Keratinocyte (primary cell): ENCODE measurements around the gene C16orf96. TPM values are rescaled to one million over a fixed set of nuclear protein-coding genes. Genes with fewer than 3 reads are reported as not detected.

ENCODE experiments used
- DNase-seq: peaks from one replicate; pipeline ENCODE4 v3.0.0-alpha.2; 2011; ENCODE audit warnings: low read depth, missing footprints, low spot score
- FAIRE-seq: peaks from 2 replicates; lab custom pipeline; 2011; peaks lifted over from hg19 to GRCh38; lab: Jason Lieb, UNC
- H2AFZ ChIP-seq: 2 replicates; pipeline ENCODE4 v1.6.0; 2012; ENCODE audit warnings: low read length, control low read depth, inconsistent platforms; ENCODE audit not compliant: control insufficient read depth
- H3K27ac ChIP-seq: 2 replicates; pipeline ENCODE4 v1.5.1; 2011; ENCODE audit warnings: low read length; ENCODE audit not compliant: control insufficient read depth, insufficient read depth
- H3K27me3 ChIP-seq: 3 replicates; pipeline ENCODE4 v1.6.0; 2011; ENCODE audit warnings: low read length; ENCODE audit not compliant: control insufficient read depth, insufficient read depth; ENCODE audit errors: extremely low read depth
- H3K36me3 ChIP-seq, 2 experiments: 2 replicates in 1 of 2; 3 replicates in 1 of 2; pipeline ENCODE4 v1.5.1; 2011; ENCODE audit warnings: low read length in 2 of 2, mild to moderate bottlenecking in 1 of 2; ENCODE audit not compliant: control insufficient read depth in 2 of 2, insufficient read depth in 2 of 2; ENCODE audit errors: extremely low read depth in 1 of 2
- H3K4me1 ChIP-seq: 3 replicates; pipeline ENCODE4 v1.5.1; 2011; ENCODE audit warnings: low read length; ENCODE audit not compliant: control insufficient read depth, insufficient read depth; ENCODE audit errors: extremely low read depth
- H3K4me2 ChIP-seq: 3 replicates; pipeline ENCODE4 v1.6.0; 2011; ENCODE audit warnings: low read depth, low read length; ENCODE audit not compliant: control insufficient read depth, insufficient read depth; ENCODE audit errors: extremely low read depth
- H3K4me3 ChIP-seq, 3 experiments: fragments of 200-600 bp in 1 of 3; sonication (generic) in 1 of 3; 2 replicates in 2 of 3; 3 replicates in 1 of 3; pipeline ENCODE4 v1.5.1; 2011 to 2016; ENCODE audit warnings: low read length in 3 of 3, mild to moderate bottlenecking in 3 of 3, control low read depth in 2 of 3, inconsistent platforms in 1 of 3, low read depth in 1 of 3, mixed read lengths in 1 of 3, mixed run types in 1 of 3, moderate library complexity in 1 of 3; ENCODE audit not compliant: control insufficient read depth in 2 of 3, insufficient read depth in 2 of 3; ENCODE audit errors: extremely low read depth in 1 of 3
- H3K79me2 ChIP-seq: 2 replicates; pipeline ENCODE4 v1.6.0; 2012; ENCODE audit warnings: low read length; ENCODE audit not compliant: control insufficient read depth, insufficient read depth
- H3K9ac ChIP-seq: 3 replicates; pipeline ENCODE4 v1.6.0; 2011; ENCODE audit warnings: low read length; ENCODE audit not compliant: control insufficient read depth, insufficient read depth; ENCODE audit errors: extremely low read depth
- H3K9me1 ChIP-seq: 3 replicates; pipeline ENCODE4 v1.6.0; 2011; ENCODE audit warnings: low read length; ENCODE audit not compliant: control insufficient read depth, insufficient read depth; ENCODE audit errors: extremely low read depth
- H3K9me3 ChIP-seq: 2 replicates; pipeline ENCODE4 v1.5.1; 2012; ENCODE audit warnings: low read depth, low read length; ENCODE audit not compliant: control insufficient read depth
- H4K20me1 ChIP-seq: 3 replicates; pipeline ENCODE4 v1.6.0; 2011; ENCODE audit warnings: low read length; ENCODE audit not compliant: control insufficient read depth, insufficient read depth; ENCODE audit errors: extremely low read depth
- EZH2 ChIP-seq: IDR thresholded peaks from one replicate; pipeline ENCODE4 v1.6.1; 2012; ENCODE audit warnings: inconsistent platforms, mild to moderate bottlenecking, low read length, moderate library complexity
- dilution Hi-C: fragments of 300-500 bp; cut with MboI; formaldehyde crosslinking; loops from one replicate; pipeline ENCODE4 v1.7.0; 2020; ENCODE audit warnings: low sequenced_read_pairs; ENCODE audit not compliant: extremely low pct_ligation_motif_present
- polyA plus RNA-seq, 5 experiments: library from polyadenylated mRNA; depleted of rRNA in 3 of 5; stranded (reverse) in 3 of 5; stranded (forward) in 1 of 5; unstranded in 1 of 5; fragments of >200 nt; gene quantifications; 1 replicate in 1 of 5; 2 replicates in 3 of 5; 3 replicates in 1 of 5; pipeline versions ENCODE4 v1.2.1 to v1.2.3, GENCODE V29; 2011 to 2012; ENCODE audit warnings: missing spikeins in 2 of 5, low read depth in 1 of 5, low replicate concordance in 1 of 5
- TF ChIP-seq, protein P1 (sequence below), 3 experiments: IDR thresholded peaks in 1 of 3; conservative IDR thresholded peaks in 1 of 3; optimal IDR thresholded peaks in 1 of 3; 2 replicates in 2 of 3; 3 replicates in 1 of 3; pipeline versions ENCODE3 to v1.5.1; 2011; ENCODE audit warnings: low read length in 3 of 3, mild to moderate bottlenecking in 3 of 3, moderate library complexity in 2 of 3, control low read depth in 1 of 3, inconsistent platforms in 1 of 3; ENCODE audit not compliant: insufficient read depth in 2 of 3; ENCODE audit errors: extremely low read depth in 1 of 3

Gene C16orf96
- polyA plus RNA-seq, 1 donor (not counting 4 experiments of a cell fraction or from before 2014, with no cell fraction given), result not detected

DNA sequence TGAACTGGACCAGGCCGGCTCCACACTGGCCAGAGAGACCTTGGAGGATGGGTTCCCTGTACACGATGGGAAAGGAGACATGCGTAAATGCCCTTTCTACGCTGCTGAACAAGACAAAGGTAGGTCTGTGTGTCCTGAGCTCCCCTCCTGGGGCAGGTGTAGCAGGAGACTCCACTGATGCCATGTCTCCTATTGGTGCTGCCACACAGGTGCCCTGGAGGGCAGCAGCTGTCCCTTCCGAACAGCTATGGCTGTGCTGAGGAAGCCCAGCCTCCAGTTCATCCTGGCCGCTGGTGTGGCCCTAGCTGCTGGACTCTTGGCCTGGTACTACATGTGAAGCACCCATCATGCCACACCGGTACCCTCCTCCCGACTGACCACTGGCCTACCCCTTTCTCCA, 46.7 kb upstream of the C16orf96 start:
- H3K4me1 ChIP-seq, result peaks cover 8% of the 10 kb centered on the region
- H3K4me2 ChIP-seq, result no peak overlapping the region
- no peak overlapping the region for H2AFZ ChIP-seq
- no peak overlapping the region for H3K9ac ChIP-seq
- dilution Hi-C loops, result no loop called here
- no peak overlapping the region for H3K27ac ChIP-seq
- H3K9me3 ChIP-seq, result no peaks in the 10 kb centered on the region
- H3K79me2 ChIP-seq, result peaks cover 39% of the 10 kb centered on the region
- no peak for FAIRE-seq
- H3K27me3 ChIP-seq, result no peaks in the 10 kb centered on the region
- H3K36me3 ChIP-seq, result peaks cover 55 to 59% of the 10 kb centered on the region in 2 experiments
- TF ChIP-seq, protein P1, sequence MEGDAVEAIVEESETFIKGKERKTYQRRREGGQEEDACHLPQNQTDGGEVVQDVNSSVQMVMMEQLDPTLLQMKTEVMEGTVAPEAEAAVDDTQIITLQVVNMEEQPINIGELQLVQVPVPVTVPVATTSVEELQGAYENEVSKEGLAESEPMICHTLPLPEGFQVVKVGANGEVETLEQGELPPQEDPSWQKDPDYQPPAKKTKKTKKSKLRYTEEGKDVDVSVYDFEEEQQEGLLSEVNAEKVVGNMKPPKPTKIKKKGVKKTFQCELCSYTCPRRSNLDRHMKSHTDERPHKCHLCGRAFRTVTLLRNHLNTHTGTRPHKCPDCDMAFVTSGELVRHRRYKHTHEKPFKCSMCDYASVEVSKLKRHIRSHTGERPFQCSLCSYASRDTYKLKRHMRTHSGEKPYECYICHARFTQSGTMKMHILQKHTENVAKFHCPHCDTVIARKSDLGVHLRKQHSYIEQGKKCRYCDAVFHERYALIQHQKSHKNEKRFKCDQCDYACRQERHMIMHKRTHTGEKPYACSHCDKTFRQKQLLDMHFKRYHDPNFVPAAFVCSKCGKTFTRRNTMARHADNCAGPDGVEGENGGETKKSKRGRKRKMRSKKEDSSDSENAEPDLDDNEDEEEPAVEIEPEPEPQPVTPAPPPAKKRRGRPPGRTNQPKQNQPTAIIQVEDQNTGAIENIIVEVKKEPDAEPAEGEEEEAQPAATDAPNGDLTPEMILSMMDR (optimal IDR thresholded peaks at IDR 0.05 in 1 of 3, IDR thresholded peaks at IDR 0.05 in 1 of 3, conservative IDR thresholded peaks at IDR 0.05 in 1 of 3; ENCODE audit: extremely low read depth in 1 of 3, insufficient read depth in 2 of 3, low read length in 3 of 3), result no peak
- TF ChIP-seq EZH2, result no peak
- H3K4me3 ChIP-seq, result no peak overlapping the region
- peaks cover 14% of the 10 kb centered on the region for H4K20me1 ChIP-seq
- no peak for DNase-seq
- no peaks in the 10 kb centered on the region for H3K9me1 ChIP-seq

DNA sequence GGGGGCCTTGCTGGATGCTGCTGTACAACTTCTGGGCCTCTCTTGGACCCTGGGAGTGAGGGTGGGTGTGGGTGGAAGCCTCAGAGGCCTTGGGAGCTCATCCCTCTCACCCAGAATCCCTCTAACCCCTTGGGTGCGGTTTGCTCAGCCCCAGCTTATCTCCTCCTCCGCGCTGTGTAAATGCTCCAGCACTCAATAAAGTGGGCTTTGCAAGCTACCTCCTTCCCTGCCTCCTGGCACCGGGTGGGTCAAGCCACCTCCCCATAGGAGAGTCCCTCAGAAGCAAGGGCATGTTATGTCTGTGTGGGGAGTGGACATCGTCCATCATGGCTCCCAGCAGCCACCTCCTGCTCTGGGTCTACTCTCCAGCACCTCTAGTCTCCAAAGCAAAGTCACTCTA, 46.0 kb upstream of the C16orf96 start:
- Histone ChIP-seq H3K36me3 (peaks cover 55 to 59% of the 10 kb centered on the region in 2 experiments), H3K4me1 (peaks cover 8% of the 10 kb centered on the region), H3K79me2 (peaks cover 39% of the 10 kb centered on the region), H3K9me1 (no peaks in the 10 kb centered on the region), H3K9ac (no peak overlapping the region), H3K4me2 (no peak overlapping the region), H3K27me3 (no peaks in the 10 kb centered on the region), H3K27ac (no peak overlapping the region), H4K20me1 (peaks cover 14% of the 10 kb centered on the region), H2AFZ (no peak overlapping the region), H3K9me3 (no peaks in the 10 kb centered on the region), H3K4me3 (no peak overlapping the region)
- DNase-seq (no peak), FAIRE-seq (no peak)
- no peak for TF ChIP-seq EZH2
- TF ChIP-seq, protein P1 (optimal IDR thresholded peaks at IDR 0.05 in 1 of 3, IDR thresholded peaks at IDR 0.05 in 1 of 3, conservative IDR thresholded peaks at IDR 0.05 in 1 of 3; ENCODE audit: extremely low read depth in 1 of 3, insufficient read depth in 2 of 3, low read length in 3 of 3), result no peak
- dilution Hi-C loops, result no loop called here
